RPMI7951 (cell line): ENCODE measurements around the gene PRR36. TPM values are rescaled to one million over a fixed set of nuclear protein-coding genes. Genes with fewer than 3 reads are reported as not detected.
"Not testable (repeated sequence)": the region's sequence is repeated elsewhere in the genome, so short reads cannot be mapped to it uniquely, and the experiment has no call there.

Source experiments
- DNase-seq: peaks from one replicate; pipeline ENCODE4 v3.0.0-alpha.2; 2012; ENCODE audit warnings: low read depth
- total RNA-seq: library from RNA; depleted of rRNA; stranded (reverse); fragments of >200 nt; shearing (Covaris generic); gene quantifications from 2 replicates; pipeline ENCODE4 v1.2.3, GENCODE V29; 2014; rRNA removed

The PRR36 gene
- total RNA-seq = not detected in 2 replicates

GRCh38 chr19:7874076-7874896 lies at the start of gene PRR36:
PRR36 (minus strand) TSS chr19:7874390; CDS start chr19:7873689, 701 bp downstream.
- DNase-seq = no peak

- DNase-seq = no peak
Observed at GRCh38 chr19:7923295-7924191, 49.4 kb upstream of the PRR36 start.

GRCh38 chr19:7922836-7923195 lies 48.6 kb upstream of the PRR36 start:
- DNase-seq = no peak

GRCh38 chr19:7921967-7922835 lies 48.0 kb upstream of the PRR36 start:
- no peak for DNase-seq

- DNase-seq = no peak
Observed at GRCh38 chr19:7921302-7921966, 47.2 kb upstream of the PRR36 start.

- DNase-seq = peak; percentile 96
Observed at GRCh38 chr19:7920519-7921301, 46.5 kb upstream of the PRR36 start.

GRCh38 chr19:7919610-7920518 lies 45.7 kb upstream of the PRR36 start, which contains the start of gene SNAPC2:
SNAPC2 (plus strand) TSS chr19:7920338; CDS start chr19:7920367, 29 bp downstream.
- peak; percentile 91 for DNase-seq

GRCh38 chr19:7918615-7919421 lies 44.6 kb upstream of the PRR36 start:
- no peak for DNase-seq

GRCh38 chr19:7918062-7918614 lies 43.9 kb upstream of the PRR36 start:
- not testable (repeated sequence) for DNase-seq

- DNase-seq = no peak
Observed at GRCh38 chr19:7917267-7918061, 43.3 kb upstream of the PRR36 start.

- no peak for DNase-seq
Observed at GRCh38 chr19:7916955-7917266, 42.7 kb upstream of the PRR36 start.

- no peak for DNase-seq
Observed at GRCh38 chr19:7916103-7916954, 42.1 kb upstream of the PRR36 start.

GRCh38 chr19:7915250-7916102 lies 41.3 kb upstream of the PRR36 start:
- no peak for DNase-seq

- no peak for DNase-seq
Observed at GRCh38 chr19:7914598-7915045, 40.4 kb upstream of the PRR36 start, which contains the start of gene TGFBR3L. TGFBR3L (plus strand) TSS chr19:7914830.

GRCh38 chr19:7914099-7914498 lies 39.9 kb upstream of the PRR36 start:
- DNase-seq = no peak
